ENCODE data around the gene NOL7. TPM values are rescaled to one million over a fixed set of nuclear protein-coding genes. Genes with fewer than 3 reads are reported as not detected.

Gene NOL7
- total and polyA plus RNA-seq, 9 of the 15 experiments (the other 6 are each of a cell fraction or from before 2014, with no cell fraction given) = 19.4 to 235 (median 157) TPM

DNA sequence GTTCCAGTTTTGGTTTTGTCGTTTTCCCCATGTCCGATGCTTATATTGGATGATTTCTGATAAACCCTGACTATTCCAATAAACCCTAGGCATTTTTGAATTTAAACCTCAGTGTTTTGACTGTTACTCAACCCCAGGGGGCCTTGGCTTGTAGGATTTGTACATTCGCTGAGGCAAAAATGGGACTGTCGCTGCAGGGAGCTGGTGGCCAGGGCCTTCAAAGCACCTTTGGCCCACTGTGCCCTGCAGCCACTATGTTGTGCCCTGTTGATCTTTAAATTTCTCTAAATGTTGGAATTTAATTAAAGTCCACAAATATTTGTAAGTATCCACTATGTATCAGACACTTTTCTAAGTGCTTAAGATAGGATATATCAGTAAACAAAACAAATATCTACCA is 9.5 kb upstream of the NOL7 start:
- no TSS peak for BruUV-seq (replicated peaks)
- Histone ChIP-seq H3K27ac (ENCODE audit: extremely low read depth, low read depth, low read length) (no peak overlapping the region), H3K9me3 (replicated peaks; ENCODE audit: control insufficient read depth, insufficient read depth, low read depth, low read length) (no peaks in the 10 kb centered on the region), H4K20me1 (replicated peaks; ENCODE audit: control insufficient read depth, insufficient read depth, low read length) (no peaks in the 10 kb centered on the region), H3K36me3 (ENCODE audit: control insufficient read depth, insufficient read depth, low read length) (peaks cover 13% of the 10 kb centered on the region), H2AFZ (ENCODE audit: low read depth, low read length) (no peak overlapping the region), H3K4me1 (replicated peaks in 1 of 2; ENCODE audit: control insufficient read depth in 2 of 2, insufficient read depth in 2 of 2, low read length in 2 of 2) (peaks cover 0 to 2% of the 10 kb centered on the region in 2 experiments; a peak in 2 of 5 replicates), H3K27me3 (ENCODE audit: control insufficient read depth in 2 of 2, insufficient read depth in 2 of 2, low read length in 2 of 2) (no peaks in the 10 kb centered on the region), H3K9ac (ENCODE audit: insufficient read depth in 1 of 2, low read depth in 2 of 2, low read length in 2 of 2) (no peak overlapping the region), H3K4me2 (ENCODE audit: insufficient read depth, low read length) (no peak overlapping the region), H3K9me1 (ENCODE audit: control insufficient read depth, insufficient read depth, low read length) (no peaks in the 10 kb centered on the region), H3K79me2 (ENCODE audit: control insufficient read depth, insufficient read depth, low read length) (no peaks in the 10 kb centered on the region), H3K4me3 (no peak overlapping the region)
- no peak for DNase-seq (ENCODE audit: extremely low read depth in 1 of 4, low spot score in 3 of 4)
- no peak for FAIRE-seq
- in situ Hi-C loops (cut with MboI) = no loop called here
- ChIA-PET POLR2A (interaction anchor here (1.9 to 3.8 kb wide), 2 partner anchors 10 kb away, joined by 6 to 31 read pairs; partner anchors contain the start of gene NOL7), CTCF (ENCODE audit: low intra/inter-chr PET ratio) (interaction anchor here (0.6 kb wide), 1 partner anchor 1950 kb away, joined by 3 read pairs; no protein-coding TSS in a partner anchor)
- no peak for ATAC-seq
- intact Hi-C loops (cut with micrococcal nuclease) = no loop called here
- TF ChIP-seq, protein P1, sequence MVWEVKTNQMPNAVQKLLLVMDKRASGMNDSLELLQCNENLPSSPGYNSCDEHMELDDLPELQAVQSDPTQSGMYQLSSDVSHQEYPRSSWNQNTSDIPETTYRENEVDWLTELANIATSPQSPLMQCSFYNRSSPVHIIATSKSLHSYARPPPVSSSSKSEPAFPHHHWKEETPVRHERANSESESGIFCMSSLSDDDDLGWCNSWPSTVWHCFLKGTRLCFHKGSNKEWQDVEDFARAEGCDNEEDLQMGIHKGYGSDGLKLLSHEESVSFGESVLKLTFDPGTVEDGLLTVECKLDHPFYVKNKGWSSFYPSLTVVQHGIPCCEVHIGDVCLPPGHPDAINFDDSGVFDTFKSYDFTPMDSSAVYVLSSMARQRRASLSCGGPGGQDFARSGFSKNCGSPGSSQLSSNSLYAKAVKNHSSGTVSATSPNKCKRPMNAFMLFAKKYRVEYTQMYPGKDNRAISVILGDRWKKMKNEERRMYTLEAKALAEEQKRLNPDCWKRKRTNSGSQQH (CRISPR knock-in tag; IDR thresholded peaks at IDR 0.05) = no peak
- no peak for TF ChIP-seq NFYB (IDR thresholded peaks at IDR 0.05; ENCODE audit: extremely low read depth, insufficient read length)
- no peak for TF ChIP-seq ZNF76 (CRISPR knock-in tag; IDR thresholded peaks at IDR 0.05; ENCODE audit: borderline replicate concordance)
- TF ChIP-seq FOXA1 (IDR thresholded peaks at IDR 0.05; ENCODE audit: borderline replicate concordance) = no peak
- no peak for TF ChIP-seq BRD4 (IDR thresholded peaks at IDR 0.05)
- TF ChIP-seq ADNP (tag; IDR thresholded peaks at IDR 0.05) = no peak
- no peak for TF ChIP-seq ZNF696 (CRISPR knock-in tag; conservative IDR thresholded peaks at IDR 0.05)
- TF ChIP-seq MYC (IDR thresholded peaks at IDR 0.05; ENCODE audit: low read depth, low read length) = no peak
- no peak for TF ChIP-seq MYC (CRISPR knock-in tag; IDR thresholded peaks at IDR 0.05; ENCODE audit: borderline replicate concordance, low read depth)
- no peak for TF ChIP-seq ZNF589 (CRISPR knock-in tag; IDR thresholded peaks at IDR 0.05; ENCODE audit: low read depth)
- no peak for TF ChIP-seq NFE2L1 (tag; IDR thresholded peaks at IDR 0.05; ENCODE audit: borderline replicate concordance, low read depth)
- TF ChIP-seq, protein P2, sequence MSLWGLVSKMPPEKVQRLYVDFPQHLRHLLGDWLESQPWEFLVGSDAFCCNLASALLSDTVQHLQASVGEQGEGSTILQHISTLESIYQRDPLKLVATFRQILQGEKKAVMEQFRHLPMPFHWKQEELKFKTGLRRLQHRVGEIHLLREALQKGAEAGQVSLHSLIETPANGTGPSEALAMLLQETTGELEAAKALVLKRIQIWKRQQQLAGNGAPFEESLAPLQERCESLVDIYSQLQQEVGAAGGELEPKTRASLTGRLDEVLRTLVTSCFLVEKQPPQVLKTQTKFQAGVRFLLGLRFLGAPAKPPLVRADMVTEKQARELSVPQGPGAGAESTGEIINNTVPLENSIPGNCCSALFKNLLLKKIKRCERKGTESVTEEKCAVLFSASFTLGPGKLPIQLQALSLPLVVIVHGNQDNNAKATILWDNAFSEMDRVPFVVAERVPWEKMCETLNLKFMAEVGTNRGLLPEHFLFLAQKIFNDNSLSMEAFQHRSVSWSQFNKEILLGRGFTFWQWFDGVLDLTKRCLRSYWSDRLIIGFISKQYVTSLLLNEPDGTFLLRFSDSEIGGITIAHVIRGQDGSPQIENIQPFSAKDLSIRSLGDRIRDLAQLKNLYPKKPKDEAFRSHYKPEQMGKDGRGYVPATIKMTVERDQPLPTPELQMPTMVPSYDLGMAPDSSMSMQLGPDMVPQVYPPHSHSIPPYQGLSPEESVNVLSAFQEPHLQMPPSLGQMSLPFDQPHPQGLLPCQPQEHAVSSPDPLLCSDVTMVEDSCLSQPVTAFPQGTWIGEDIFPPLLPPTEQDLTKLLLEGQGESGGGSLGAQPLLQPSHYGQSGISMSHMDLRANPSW (CRISPR knock-in tag; IDR thresholded peaks at IDR 0.05) = no peak
- TF ChIP-seq SMC3 (conservative IDR thresholded peaks at IDR 0.05; ENCODE audit: insufficient read depth, low read depth, low read length) = no peak
- WGBS (ENCODE audit: insufficient coverage, low coverage, missing lambda C conversion rate) = 84% methylated on average over 4 of the region's 4 CpGs
